ENCODE results near the gene OPCML. TPM values are rescaled to one million over a fixed set of nuclear protein-coding genes. Genes with fewer than 3 reads are reported as not detected.

The OPCML gene
- polyA plus RNA-seq, 3 donors, result not detected

DNA sequence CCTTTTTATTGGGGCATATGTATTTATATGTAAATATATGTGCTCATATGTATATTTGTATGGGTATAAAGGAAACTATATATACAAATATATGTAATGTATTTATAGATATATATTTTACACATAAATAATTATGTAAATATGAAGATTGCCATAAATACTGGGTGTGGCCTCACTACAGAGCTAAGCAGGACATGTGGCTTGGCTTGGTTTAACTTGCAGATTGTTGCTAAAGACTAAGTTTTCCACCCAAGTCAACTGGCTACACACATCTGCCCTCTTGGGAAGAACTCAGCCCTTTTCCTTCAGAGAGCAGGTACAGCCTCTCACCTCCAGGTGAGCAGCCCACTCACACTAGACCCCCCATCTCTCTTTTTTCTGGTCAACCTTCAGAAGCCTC lies 315.5 kb downstream of the OPCML start:
- peaks cover 0 to 2% (median 0%) of the 10 kb centered on the region in 7 donors for H3K9me3 Mint-ChIP-seq
- DNase-seq, result no peak
- H3K4me1 Mint-ChIP-seq, result peaks cover 23% of the 10 kb centered on the region
- Histone ChIP-seq H2AFZ (ENCODE audit: insufficient read depth, low read depth, low read length, poor library complexity, severe bottlenecking) (no peak overlapping the region), H3K4me2 (replicated peaks; ENCODE audit: extremely low read depth, low read length, poor library complexity, severe bottlenecking) (no peak overlapping the region), H3K4me3 (replicated peaks in 1 of 3; ENCODE audit: low read depth in 2 of 3, low read length in 3 of 3) (no peak overlapping the region), H4K20me1 (ENCODE audit: insufficient read depth, low read length) (no peaks in the 10 kb centered on the region), H3K9ac (ENCODE audit: insufficient read depth, low read length, poor library complexity, severe bottlenecking) (no peak overlapping the region), H3K27me3 (ENCODE audit: control insufficient read depth in 2 of 2, insufficient read depth in 2 of 2, low read length in 2 of 2) (peaks cover 0 to 6% of the 10 kb centered on the region in 2 donors), H3K79me2 (ENCODE audit: insufficient read depth, low read length) (no peaks in the 10 kb centered on the region), H3K27ac (ENCODE audit: low read depth in 1 of 2, low read length in 2 of 2) (no peak overlapping the region), H3K4me1 (ENCODE audit: control insufficient read depth in 1 of 2, insufficient read depth in 2 of 2, low read length in 2 of 2) (peaks cover 23% of the 10 kb centered on the region in 2 donors), H3K9me3 (replicated peaks in 1 of 2; ENCODE audit: control insufficient read depth in 1 of 2, insufficient read depth in 1 of 2, low read length in 2 of 2) (no peaks in the 10 kb centered on the region), H3K36me3 (replicated peaks in 1 of 2; ENCODE audit: control insufficient read depth in 1 of 2, insufficient read depth in 2 of 2, low read length in 2 of 2) (no peaks in the 10 kb centered on the region)
- H3K4me3 Mint-ChIP-seq, result no peak overlapping the region
- H3K36me3 Mint-ChIP-seq, result no peaks in the 10 kb centered on the region
- TF ChIP-seq, protein P1, sequence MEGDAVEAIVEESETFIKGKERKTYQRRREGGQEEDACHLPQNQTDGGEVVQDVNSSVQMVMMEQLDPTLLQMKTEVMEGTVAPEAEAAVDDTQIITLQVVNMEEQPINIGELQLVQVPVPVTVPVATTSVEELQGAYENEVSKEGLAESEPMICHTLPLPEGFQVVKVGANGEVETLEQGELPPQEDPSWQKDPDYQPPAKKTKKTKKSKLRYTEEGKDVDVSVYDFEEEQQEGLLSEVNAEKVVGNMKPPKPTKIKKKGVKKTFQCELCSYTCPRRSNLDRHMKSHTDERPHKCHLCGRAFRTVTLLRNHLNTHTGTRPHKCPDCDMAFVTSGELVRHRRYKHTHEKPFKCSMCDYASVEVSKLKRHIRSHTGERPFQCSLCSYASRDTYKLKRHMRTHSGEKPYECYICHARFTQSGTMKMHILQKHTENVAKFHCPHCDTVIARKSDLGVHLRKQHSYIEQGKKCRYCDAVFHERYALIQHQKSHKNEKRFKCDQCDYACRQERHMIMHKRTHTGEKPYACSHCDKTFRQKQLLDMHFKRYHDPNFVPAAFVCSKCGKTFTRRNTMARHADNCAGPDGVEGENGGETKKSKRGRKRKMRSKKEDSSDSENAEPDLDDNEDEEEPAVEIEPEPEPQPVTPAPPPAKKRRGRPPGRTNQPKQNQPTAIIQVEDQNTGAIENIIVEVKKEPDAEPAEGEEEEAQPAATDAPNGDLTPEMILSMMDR (IDR thresholded peaks at IDR 0.05), result no peak
- peaks cover 5 to 21% (median 8%) of the 10 kb centered on the region in 3 donors for H3K27me3 Mint-ChIP-seq (ENCODE audit: low read depth in 3 of 3)
- H3K27ac Mint-ChIP-seq, result no peak overlapping the region
- intact Hi-C loops (cut with micrococcal nuclease), result no loop called here

DNA sequence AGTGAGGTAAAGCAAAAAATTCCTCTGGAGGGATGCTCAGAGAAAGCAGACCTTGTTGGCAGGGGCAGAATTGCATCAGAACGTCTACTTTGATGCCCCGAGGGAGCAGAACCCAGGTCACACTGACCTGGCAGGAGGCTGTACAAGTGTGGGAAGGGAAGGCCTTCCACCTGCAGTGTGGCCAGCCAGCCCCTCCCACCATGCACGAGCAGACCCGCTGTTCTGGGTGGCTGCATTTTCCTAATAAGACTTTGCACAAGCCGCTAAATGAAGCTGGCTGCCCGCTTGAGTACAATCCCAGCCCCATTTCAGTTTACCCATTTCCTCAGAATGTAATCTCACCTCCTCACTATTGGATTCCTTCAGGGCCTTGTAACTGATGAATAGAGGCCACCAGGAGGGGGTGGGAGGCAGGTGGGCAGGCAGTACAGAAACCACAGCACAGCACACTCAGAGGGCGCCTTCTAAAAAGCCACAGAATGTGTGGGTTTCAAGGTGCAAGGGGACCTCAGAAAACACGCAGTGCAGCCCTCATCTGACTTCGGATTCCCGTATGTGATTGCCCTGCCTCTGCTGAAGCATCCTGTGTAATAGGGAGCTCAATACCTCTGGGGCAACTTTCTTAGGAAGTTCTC lies 316.6 kb downstream of the OPCML start:
- no peak overlapping the region for H2AFZ ChIP-seq (ENCODE audit: insufficient read depth, low read depth, low read length, poor library complexity, severe bottlenecking)
- intact Hi-C loops (cut with micrococcal nuclease), result no loop called here
- no peaks in the 10 kb centered on the region for H3K9me3 ChIP-seq (replicated peaks in 1 of 2; ENCODE audit: control insufficient read depth in 1 of 2, insufficient read depth in 1 of 2, low read length in 2 of 2)
- H3K36me3 ChIP-seq (replicated peaks in 1 of 2; ENCODE audit: control insufficient read depth in 1 of 2, insufficient read depth in 2 of 2, low read length in 2 of 2), result no peaks in the 10 kb centered on the region
- Mint-ChIP-seq H3K4me3 (no peak overlapping the region), H3K27me3 (ENCODE audit: low read depth in 3 of 3) (peaks cover 5 to 21% (median 9%) of the 10 kb centered on the region in 3 donors), H3K27ac (no peak overlapping the region), H3K36me3 (no peaks in the 10 kb centered on the region), H3K9me3 (peaks cover 0 to 2% (median 0%) of the 10 kb centered on the region in 7 donors), H3K4me1 (peaks cover 12% of the 10 kb centered on the region)
- 83% methylated on average over 4 of the region's 10 CpGs for WGBS (ENCODE audit: insufficient coverage)
- H3K27me3 ChIP-seq (ENCODE audit: control insufficient read depth in 2 of 2, insufficient read depth in 2 of 2, low read length in 2 of 2), result peaks cover 0 to 12% of the 10 kb centered on the region in 2 donors
- TF ChIP-seq, protein P1 (IDR thresholded peaks at IDR 0.05), result no peak
- H3K4me2 ChIP-seq (replicated peaks; ENCODE audit: extremely low read depth, low read length, poor library complexity, severe bottlenecking), result no peak overlapping the region
- no peaks in the 10 kb centered on the region for H4K20me1 ChIP-seq (ENCODE audit: insufficient read depth, low read length)
- H3K27ac ChIP-seq (ENCODE audit: low read depth in 1 of 2, low read length in 2 of 2), result no peak overlapping the region
- peaks cover 12% of the 10 kb centered on the region in 2 donors for H3K4me1 ChIP-seq (ENCODE audit: control insufficient read depth in 1 of 2, insufficient read depth in 2 of 2, low read length in 2 of 2)
- no peak for DNase-seq
- H3K79me2 ChIP-seq (ENCODE audit: insufficient read depth, low read length), result no peaks in the 10 kb centered on the region
- no peak overlapping the region for H3K9ac ChIP-seq (ENCODE audit: insufficient read depth, low read length, poor library complexity, severe bottlenecking)
- no peak overlapping the region for H3K4me3 ChIP-seq (replicated peaks in 1 of 3; ENCODE audit: low read depth in 2 of 3, low read length in 3 of 3)
